DND-41 (cell line): Measurements from ENCODE around the gene ASXL2.

Experiments
- ATAC-seq: fragments of 200-7000 bp; cut with Tn5 transposase; 3 replicates; pipeline ENCODE4 v1.9.1; 2021; ENCODE audit warnings: low read depth; ENCODE audit not compliant: insufficient read depth
- DNase-seq: peaks from one replicate; pipeline ENCODE4 v3.0.0-alpha.2; 2020
- H2AFZ ChIP-seq: 2 replicates; pipeline ENCODE4 v1.6.0; 2012; ENCODE audit warnings: low read depth, low read length
- H3K27ac ChIP-seq: 2 replicates; pipeline ENCODE4 v1.5.1; 2012; ENCODE audit warnings: low read length, inconsistent platforms
- H3K27me3 ChIP-seq: fragments of 200-600 bp; sonication (generic); 2 replicates; pipeline ENCODE4 v1.6.0; 2012; ENCODE audit warnings: low read length, mild to moderate bottlenecking, inconsistent platforms; ENCODE audit not compliant: insufficient read depth, poor library complexity
- H3K36me3 ChIP-seq: 2 replicates; pipeline ENCODE4 v1.5.1; 2012; ENCODE audit warnings: low read length, inconsistent platforms; ENCODE audit not compliant: insufficient read depth
- H3K4me1 ChIP-seq: 2 replicates; pipeline ENCODE4 v1.5.1; 2012; ENCODE audit warnings: mild to moderate bottlenecking, low read length; ENCODE audit not compliant: insufficient read depth
- H3K4me2 ChIP-seq: 2 replicates; pipeline ENCODE4 v1.6.0; 2012; ENCODE audit warnings: mild to moderate bottlenecking, moderate library complexity, low read length, inconsistent platforms; ENCODE audit not compliant: insufficient read depth
- H3K4me3 ChIP-seq, 2 experiments: fragments of 200-600 bp in 1 of 2; shearing (Covaris generic) in 1 of 2; 2 replicates each; pipeline ENCODE4 v1.5.1; 2012 to 2016; ENCODE audit warnings: inconsistent platforms in 2 of 2, low read length in 2 of 2, mild to moderate bottlenecking in 2 of 2, low read depth in 1 of 2, moderate library complexity in 1 of 2
- H3K79me2 ChIP-seq: 2 replicates; pipeline ENCODE4 v1.6.0; 2012; ENCODE audit warnings: low read length, inconsistent platforms; ENCODE audit not compliant: insufficient read depth
- H3K9ac ChIP-seq: 2 replicates; pipeline ENCODE4 v1.6.0; 2012; ENCODE audit warnings: low read depth, mild to moderate bottlenecking, inconsistent platforms, low read length, moderate library complexity
- H3K9me3 ChIP-seq: 2 replicates; pipeline ENCODE4 v1.5.1; 2012; ENCODE audit warnings: low read length, moderate library complexity, mild to moderate bottlenecking, inconsistent platforms; ENCODE audit not compliant: insufficient read depth, severe bottlenecking
- H4K20me1 ChIP-seq: 2 replicates; pipeline ENCODE4 v1.6.0; 2012; ENCODE audit warnings: low read length; ENCODE audit not compliant: insufficient read depth
- CTCF ChIP-seq: IDR thresholded peaks from 2 replicates; pipeline ENCODE4 v1.5.1; 2012; ENCODE audit warnings: borderline replicate concordance, low read length, moderate library complexity, mild to moderate bottlenecking; ENCODE audit not compliant: poor library complexity, severe bottlenecking; ENCODE audit errors: extremely low read depth
- EZH2 ChIP-seq: IDR thresholded peaks from 3 replicates; pipeline ENCODE4 v1.6.1; 2012; ENCODE audit warnings: borderline replicate concordance, low read depth, mild to moderate bottlenecking, moderate library complexity, low read length, inconsistent platforms; ENCODE audit not compliant: severe bottlenecking

The ASXL2 gene

GRCh38 chr2:25724756-25725155 is 153.5 kb downstream of the ASXL2 start:
- no peaks in the 10 kb centered on the region for H3K79me2 ChIP-seq
- no peaks in the 10 kb centered on the region for H3K4me1 ChIP-seq
- H3K27ac ChIP-seq = no peak overlapping the region
- ATAC-seq (no peak), DNase-seq (no peak)
- H2AFZ ChIP-seq = no peak overlapping the region
- TF ChIP-seq EZH2 = no peak
- no peak for TF ChIP-seq CTCF
- H3K27me3 ChIP-seq = no peaks in the 10 kb centered on the region
- H3K9ac ChIP-seq = no peak overlapping the region
- H3K36me3 ChIP-seq = no peaks in the 10 kb centered on the region
- H3K4me3 ChIP-seq = no peak overlapping the region
- no peaks in the 10 kb centered on the region for H3K9me3 ChIP-seq
- H4K20me1 ChIP-seq = no peaks in the 10 kb centered on the region
- H3K4me2 ChIP-seq = no peak overlapping the region

GRCh38 chr2:25722224-25722623 is 156.1 kb downstream of the ASXL2 start:
- Histone ChIP-seq H2AFZ (no peak overlapping the region), H4K20me1 (no peaks in the 10 kb centered on the region), H3K9me3 (no peaks in the 10 kb centered on the region), H3K27me3 (no peaks in the 10 kb centered on the region), H3K79me2 (no peaks in the 10 kb centered on the region), H3K9ac (no peak overlapping the region), H3K4me2 (no peak overlapping the region), H3K36me3 (no peaks in the 10 kb centered on the region), H3K4me3 (no peak overlapping the region), H3K27ac (no peak overlapping the region), H3K4me1 (no peaks in the 10 kb centered on the region)
- no peak for TF ChIP-seq CTCF
- TF ChIP-seq EZH2 = no peak
- DNase-seq (no peak), ATAC-seq (no peak)

GRCh38 chr2:25720575-25720974 is 157.7 kb downstream of the ASXL2 start:
- Histone ChIP-seq H3K27ac (no peak overlapping the region), H3K9me3 (no peaks in the 10 kb centered on the region), H3K36me3 (no peaks in the 10 kb centered on the region), H2AFZ (no peak overlapping the region), H3K4me2 (no peak overlapping the region), H4K20me1 (no peaks in the 10 kb centered on the region), H3K79me2 (no peaks in the 10 kb centered on the region), H3K4me1 (no peaks in the 10 kb centered on the region), H3K27me3 (no peaks in the 10 kb centered on the region), H3K9ac (no peak overlapping the region), H3K4me3 (no peak overlapping the region)
- TF ChIP-seq CTCF (no peak), EZH2 (no peak)
- no peak for ATAC-seq
- DNase-seq = no peak

GRCh38 chr2:25714740-25715139 is 163.5 kb downstream of the ASXL2 start:
- H3K4me1 ChIP-seq = no peaks in the 10 kb centered on the region
- no peaks in the 10 kb centered on the region for H3K9me3 ChIP-seq
- no peaks in the 10 kb centered on the region for H3K79me2 ChIP-seq
- DNase-seq (no peak), ATAC-seq (no peak)
- no peaks in the 10 kb centered on the region for H3K27me3 ChIP-seq
- TF ChIP-seq EZH2 (no peak), CTCF (peak; percentile 15)
- no peak overlapping the region for H3K27ac ChIP-seq
- H2AFZ ChIP-seq = no peak overlapping the region
- no peak overlapping the region for H3K4me2 ChIP-seq
- H3K36me3 ChIP-seq = no peaks in the 10 kb centered on the region
- no peaks in the 10 kb centered on the region for H4K20me1 ChIP-seq
- no peak overlapping the region for H3K4me3 ChIP-seq
- no peak overlapping the region for H3K9ac ChIP-seq
